BLaER1 (cell line): ENCODE measurements around the gene CMSS1.

Source experiments
- H3K27ac ChIP-seq: shearing (Covaris generic); formaldehyde crosslinking; 2 replicates; pipeline ENCODE4 v1.8.1; 2022
- H3K27me3 ChIP-seq: shearing (Covaris generic); formaldehyde crosslinking; 2 replicates; pipeline ENCODE4 v1.8.1; 2022
- H3K36me3 ChIP-seq: shearing (Covaris generic); formaldehyde crosslinking; 2 replicates; pipeline ENCODE4 v1.8.1; 2022
- H3K4me1 ChIP-seq: shearing (Covaris generic); formaldehyde crosslinking; 2 replicates; pipeline ENCODE4 v1.8.1; 2022
- H3K4me2 ChIP-seq: shearing (Covaris generic); formaldehyde crosslinking; 2 replicates; pipeline ENCODE4 v1.8.1; 2022
- H3K4me3 ChIP-seq: shearing (Covaris generic); formaldehyde crosslinking; 2 replicates; pipeline ENCODE4 v1.8.1; 2022
- H3K9ac ChIP-seq: shearing (Covaris generic); formaldehyde crosslinking; 2 replicates; pipeline ENCODE4 v1.8.1; 2022
- H3K9me3 ChIP-seq: shearing (Covaris generic); formaldehyde crosslinking; 2 replicates; pipeline ENCODE4 v1.8.1; 2022
- H4K20me1 ChIP-seq: shearing (Covaris generic); formaldehyde crosslinking; 2 replicates; pipeline ENCODE4 v1.8.1; 2022
- Cebpa-rat ChIP-seq: shearing (Covaris generic); IDR thresholded peaks from 2 replicates; pipeline ENCODE4 v1.8.1; 2022

CMSS1 gene

GRCh38 chr3:100100425-100100824 is 282.8 kb downstream of the CMSS1 start:
- Histone ChIP-seq H4K20me1 (no peaks in the 10 kb centered on the region), H3K36me3 (peaks cover 6% of the 10 kb centered on the region; the same call in 1 of the 2 replicates), H3K4me1 (peaks cover 31% of the 10 kb centered on the region), H3K9me3 (peaks cover 6% of the 10 kb centered on the region; the same call in 1 of the 2 replicates), H3K27me3 (no peaks in the 10 kb centered on the region), H3K4me2 (no peak overlapping the region), H3K9ac (no peak overlapping the region), H3K4me3 (no peak overlapping the region), H3K27ac (no peak overlapping the region)
- no peak for TF ChIP-seq Cebpa-rat

DNA sequence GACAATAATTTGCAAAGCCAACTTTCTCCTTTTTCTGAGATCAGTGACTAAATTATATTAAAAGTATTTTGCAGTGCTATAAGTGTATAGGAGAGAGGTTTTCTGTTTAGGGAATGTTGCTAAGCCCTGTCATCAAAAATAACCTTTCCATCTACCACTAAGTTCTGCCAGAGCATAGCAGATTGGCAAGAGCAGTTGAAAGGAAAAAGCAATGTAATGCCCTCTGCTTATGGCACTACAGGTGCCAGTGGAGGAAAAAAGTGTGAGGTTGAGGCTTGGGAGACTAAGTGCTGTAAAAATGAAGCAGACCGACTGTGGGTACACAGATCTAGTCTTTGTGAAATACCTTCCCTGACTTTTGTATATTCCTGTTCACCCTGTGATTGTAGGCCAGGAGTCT is 285.1 kb downstream of the CMSS1 start:
- Histone ChIP-seq H3K9me3 (peaks cover 6% of the 10 kb centered on the region; the same call in 1 of the 2 replicates), H4K20me1 (no peaks in the 10 kb centered on the region), H3K4me2 (peak overlapping the region; percentile 49), H3K4me3 (no peak overlapping the region), H3K4me1 (peaks cover 49% of the 10 kb centered on the region), H3K27ac (no peak overlapping the region), H3K27me3 (no peaks in the 10 kb centered on the region), H3K36me3 (peaks cover 6% of the 10 kb centered on the region; the same call in 1 of the 2 replicates), H3K9ac (no peak overlapping the region)
- no peak for TF ChIP-seq Cebpa-rat

DNA sequence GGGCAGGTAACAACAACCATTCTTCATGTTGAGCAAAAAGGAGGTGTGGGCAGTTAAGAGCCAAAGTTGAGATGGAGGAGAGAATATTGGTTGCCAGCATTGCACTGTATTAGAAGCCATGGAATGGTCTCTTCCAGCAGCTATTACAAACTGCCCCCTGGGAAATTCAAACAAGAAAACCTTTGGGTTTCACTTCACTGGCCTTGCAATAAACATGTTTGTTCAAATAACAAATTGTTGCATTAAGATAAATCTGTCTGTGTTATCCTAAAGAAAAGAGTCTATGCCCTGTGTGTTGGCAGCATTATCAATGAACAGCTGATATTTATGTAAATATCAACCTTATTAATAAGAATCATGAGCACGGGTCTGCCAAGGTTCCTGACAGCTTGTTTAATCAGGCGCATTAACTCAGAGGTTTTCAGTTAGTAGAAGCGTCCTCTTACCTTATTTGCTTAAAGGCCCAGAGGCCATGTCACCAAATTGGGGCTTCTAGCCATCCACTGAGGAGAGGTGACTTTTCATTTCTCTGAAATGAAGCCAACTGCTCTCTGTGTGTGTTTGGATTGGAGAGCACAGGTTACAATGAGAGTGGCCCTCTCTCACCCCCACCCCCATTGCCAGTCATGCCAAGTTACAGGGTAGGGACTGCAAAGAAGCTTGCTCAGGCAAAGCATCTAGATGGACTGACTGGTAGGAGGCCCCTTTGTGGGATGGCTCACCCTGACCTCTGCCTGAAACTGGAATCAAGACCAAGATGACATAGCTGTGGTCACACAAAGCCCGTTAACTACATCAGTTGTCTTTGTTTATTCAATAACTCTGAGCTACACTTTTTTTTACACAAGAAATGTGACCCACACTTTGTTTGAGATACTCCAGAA is 286.1 kb downstream of the CMSS1 start:
- Histone ChIP-seq H4K20me1 (no peaks in the 10 kb centered on the region), H3K27ac (peak overlapping the region; percentile 55; the same call in 1 of the 2 replicates), H3K27me3 (no peaks in the 10 kb centered on the region), H3K4me2 (peak overlapping the region; percentile 49), H3K4me3 (no peak overlapping the region), H3K36me3 (peaks cover 6% of the 10 kb centered on the region; the same call in 1 of the 2 replicates), H3K9me3 (peaks cover 6% of the 10 kb centered on the region; the same call in 1 of the 2 replicates), H3K9ac (no peak overlapping the region), H3K4me1 (peaks cover 49% of the 10 kb centered on the region)
- no peak for TF ChIP-seq Cebpa-rat

- no peaks in the 10 kb centered on the region for H3K27me3 ChIP-seq
- peaks cover 6% of the 10 kb centered on the region; the same call in 1 of the 2 replicates for H3K36me3 ChIP-seq
- peaks cover 6% of the 10 kb centered on the region; the same call in 1 of the 2 replicates for H3K9me3 ChIP-seq
- no peak overlapping the region for H3K9ac ChIP-seq
- H3K4me3 ChIP-seq: no peak overlapping the region
- peak overlapping the region; percentile 49 for H3K4me2 ChIP-seq
- H4K20me1 ChIP-seq: no peaks in the 10 kb centered on the region
- peak overlapping the region; percentile 55; the same call in 1 of the 2 replicates for H3K27ac ChIP-seq
- H3K4me1 ChIP-seq: peaks cover 49% of the 10 kb centered on the region
- TF ChIP-seq Cebpa-rat: no peak
Measured at GRCh38 chr3:100104442-100104798, 286.8 kb downstream of the CMSS1 start.

- peaks cover 6% of the 10 kb centered on the region; the same call in 1 of the 2 replicates for H3K36me3 ChIP-seq
- H3K4me3 ChIP-seq: no peak overlapping the region
- H3K27me3 ChIP-seq: no peaks in the 10 kb centered on the region
- peak overlapping the region; percentile 55 for H3K27ac ChIP-seq
- no peak for TF ChIP-seq Cebpa-rat
- H3K4me2 ChIP-seq: peak overlapping the region; percentile 65
- peaks cover 51% of the 10 kb centered on the region for H3K4me1 ChIP-seq
- no peak overlapping the region for H3K9ac ChIP-seq
- peaks cover 6% of the 10 kb centered on the region; the same call in 1 of the 2 replicates for H3K9me3 ChIP-seq
- H4K20me1 ChIP-seq: no peaks in the 10 kb centered on the region
Measured at GRCh38 chr3:100104817-100105413, 287.3 kb downstream of the CMSS1 start.

DNA sequence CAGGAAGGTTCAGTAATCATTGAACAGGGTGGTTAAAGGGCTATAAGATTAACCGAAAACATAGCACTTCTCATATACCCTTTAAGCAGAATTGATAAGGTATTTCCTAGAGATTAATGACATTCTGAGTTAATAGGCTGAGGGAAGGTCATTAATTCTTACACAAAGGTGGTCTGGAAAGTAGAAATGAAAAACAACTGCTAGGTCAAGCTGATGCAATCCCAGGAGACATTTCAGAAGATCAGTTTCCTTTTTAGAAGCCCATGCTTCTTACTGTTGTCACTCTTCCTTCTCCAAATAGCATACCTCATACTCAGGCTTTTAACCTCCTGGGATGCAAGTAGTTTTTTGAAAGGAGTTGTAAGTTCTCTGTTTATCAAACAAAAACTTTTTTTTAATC is 287.8 kb downstream of the CMSS1 start:
- no peak overlapping the region for H3K9ac ChIP-seq
- H3K27me3 ChIP-seq: no peaks in the 10 kb centered on the region
- no peaks in the 10 kb centered on the region for H4K20me1 ChIP-seq
- H3K4me2 ChIP-seq: peak overlapping the region; percentile 65
- peak overlapping the region; percentile 55 for H3K27ac ChIP-seq
- TF ChIP-seq Cebpa-rat: no peak
- peaks cover 56% of the 10 kb centered on the region for H3K4me1 ChIP-seq
- peaks cover 6% of the 10 kb centered on the region; the same call in 1 of the 2 replicates for H3K36me3 ChIP-seq
- no peak overlapping the region for H3K4me3 ChIP-seq
- H3K9me3 ChIP-seq: peaks cover 6% of the 10 kb centered on the region; the same call in 1 of the 2 replicates

GRCh38 chr3:100106094-100106493 is 288.4 kb downstream of the CMSS1 start:
- Histone ChIP-seq H3K4me1 (peaks cover 56% of the 10 kb centered on the region), H3K4me3 (no peak overlapping the region), H3K9ac (no peak overlapping the region), H4K20me1 (no peaks in the 10 kb centered on the region), H3K36me3 (peaks cover 3% of the 10 kb centered on the region; the same call in 1 of the 2 replicates), H3K4me2 (peak overlapping the region; percentile 65), H3K27ac (peak overlapping the region; percentile 55), H3K27me3 (no peaks in the 10 kb centered on the region), H3K9me3 (peaks cover 3% of the 10 kb centered on the region; the same call in 1 of the 2 replicates)
- no peak for TF ChIP-seq Cebpa-rat

- Histone ChIP-seq H3K9ac (no peak overlapping the region), H3K36me3 (no peaks in the 10 kb centered on the region), H3K9me3 (no peaks in the 10 kb centered on the region), H3K4me1 (peaks cover 56% of the 10 kb centered on the region), H3K4me2 (peak overlapping the region; percentile 65), H4K20me1 (no peaks in the 10 kb centered on the region), H3K27me3 (no peaks in the 10 kb centered on the region), H3K27ac (peak overlapping the region; percentile 55), H3K4me3 (no peak overlapping the region)
- TF ChIP-seq Cebpa-rat: no peak
Measured at GRCh38 chr3:100106531-100107141, 289.0 kb downstream of the CMSS1 start.

DNA sequence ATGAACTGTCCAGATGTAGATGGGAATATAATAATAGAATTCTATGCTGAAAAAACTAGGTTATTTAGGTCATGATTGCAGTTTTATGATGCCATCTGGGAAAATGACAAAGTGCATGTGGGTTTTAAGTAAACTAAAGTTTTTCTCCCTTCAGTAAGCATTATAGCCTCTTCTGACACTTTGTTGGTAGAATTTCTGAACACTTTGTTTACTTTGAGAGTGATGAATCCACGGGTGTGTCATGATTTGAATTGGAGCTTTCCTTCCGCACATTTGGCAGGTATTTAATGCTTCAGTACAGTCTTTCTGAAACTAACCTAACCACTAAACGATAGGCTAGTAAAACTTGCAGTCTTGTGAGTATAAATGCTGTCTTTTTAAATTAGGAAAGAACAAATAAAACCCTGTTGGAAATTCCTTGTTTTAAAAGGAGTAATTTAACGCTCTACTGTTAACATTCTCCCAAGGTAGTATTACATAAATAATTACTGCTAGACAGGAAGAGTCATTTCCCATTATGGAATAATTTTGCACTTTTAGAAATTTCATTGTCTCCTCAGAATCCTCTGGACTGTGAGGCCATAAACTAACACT is 289.7 kb downstream of the CMSS1 start:
- Histone ChIP-seq H3K27ac (no peak overlapping the region), H3K9ac (no peak overlapping the region), H3K36me3 (no peaks in the 10 kb centered on the region), H3K27me3 (no peaks in the 10 kb centered on the region), H3K4me1 (peaks cover 56% of the 10 kb centered on the region), H3K4me3 (no peak overlapping the region), H3K9me3 (no peaks in the 10 kb centered on the region), H3K4me2 (no peak overlapping the region), H4K20me1 (no peaks in the 10 kb centered on the region)
- TF ChIP-seq Cebpa-rat: no peak
